ENCODE results near the gene FAM118B. TPM values are rescaled to one million over a fixed set of nuclear protein-coding genes. Genes with fewer than 3 reads are reported as not detected.

FAM118B gene
- total RNA-seq, result 25.8 and 38.0 TPM in 2 replicates

DNA sequence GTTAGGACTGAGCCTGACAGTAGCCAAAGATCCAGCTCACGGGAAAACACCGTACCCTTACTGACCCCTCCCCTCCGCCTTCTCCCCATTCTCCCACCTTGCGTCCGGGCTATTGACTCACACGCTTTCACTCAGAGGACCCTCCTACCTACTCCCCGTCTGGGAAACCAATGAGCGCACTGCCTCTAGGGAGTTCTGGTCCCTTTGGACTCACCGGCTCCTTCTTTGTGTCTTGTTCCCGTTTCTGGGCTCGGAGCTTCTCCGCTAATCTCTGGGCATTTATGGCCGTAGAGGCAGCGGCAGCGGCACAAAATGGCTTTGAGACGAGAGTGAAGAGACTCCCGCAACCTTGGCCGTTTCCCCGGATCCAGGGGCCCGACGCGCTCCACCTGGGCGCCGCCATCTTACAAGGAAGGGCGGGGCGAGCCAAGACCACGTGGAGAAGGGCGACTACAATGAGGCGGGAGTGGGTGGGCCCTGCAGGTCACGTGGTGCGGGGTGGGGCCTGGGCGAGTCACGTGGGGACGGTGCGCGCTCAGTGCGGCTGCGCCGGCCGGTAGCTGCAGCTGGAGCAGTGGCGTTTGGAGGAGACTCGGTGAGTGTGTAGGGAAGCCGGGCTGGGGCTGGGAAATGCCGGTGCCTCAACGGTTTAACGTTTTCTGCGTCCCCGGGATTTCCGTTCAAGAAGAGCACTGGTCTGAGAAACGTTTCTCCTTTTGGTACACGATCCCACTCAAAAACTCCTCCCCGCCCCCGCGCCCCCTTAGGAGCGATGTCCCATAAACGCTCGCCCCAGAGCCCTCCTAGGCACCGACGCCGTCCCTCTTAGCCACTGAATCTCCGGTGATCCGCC is at the start of gene FAM118B, which contains the start of gene RPUSD4:
FAM118B (plus strand) TSS at position 547 of the 853 bp plus-strand sequence. CDS start 23,220 bp downstream, outside the sequence.
RPUSD4 (minus strand) TSS at position 415 of the 853 bp plus-strand sequence; CDS start at position 403, 12 bp downstream.
- peak; percentile 97 for DNase-seq (ENCODE audit: low read depth)
- no peak for TF ChIP-seq CTCF (IDR thresholded peaks at IDR 0.05; ENCODE audit: insufficient read depth, low read depth, low read length)
- H3K4me3 ChIP-seq (ENCODE audit: low read depth, low read length), result peak within 1 kb of the TSS; percentile 96

DNA sequence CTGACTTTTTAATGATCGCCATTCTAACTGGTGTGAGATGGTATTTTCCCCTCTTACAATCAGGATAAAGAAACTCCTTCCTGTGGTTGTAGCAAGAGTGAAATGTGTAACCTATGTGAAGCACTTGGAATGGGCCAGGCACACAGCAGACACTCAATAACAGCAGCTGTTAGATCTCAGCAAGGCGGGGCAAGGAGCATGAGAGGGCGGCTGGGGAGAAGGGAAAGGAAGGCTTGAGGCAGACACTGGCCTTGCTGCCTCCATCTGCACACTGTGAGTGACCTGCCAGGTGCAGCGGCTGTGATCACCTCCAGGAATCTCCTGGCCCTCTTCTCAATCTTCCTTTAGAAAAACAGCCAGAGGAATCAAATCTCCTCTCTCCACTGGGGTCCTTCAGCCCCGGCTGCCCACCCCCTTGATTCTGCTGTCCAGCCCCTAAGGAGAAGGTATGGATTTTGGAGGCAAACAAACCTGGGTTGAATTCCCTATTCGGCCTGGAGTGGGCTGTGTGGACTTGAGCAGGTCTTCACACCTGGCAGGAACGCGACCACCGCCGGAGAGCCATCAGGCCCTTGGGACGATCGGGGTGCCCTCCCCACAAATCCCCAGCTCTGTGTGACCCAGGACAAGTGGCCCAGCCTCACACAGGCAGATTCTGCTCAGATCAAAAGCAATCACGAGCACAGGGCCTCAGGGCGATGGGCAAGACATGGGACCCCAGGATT is 49.1 kb upstream of the FAM118B start:
- no peak for TF ChIP-seq CTCF (IDR thresholded peaks at IDR 0.05; ENCODE audit: insufficient read depth, low read depth, low read length)
- no peak overlapping the region for H3K4me3 ChIP-seq (ENCODE audit: low read depth, low read length)
- DNase-seq (ENCODE audit: low read depth), result no peak

- no peak overlapping the region for H3K4me3 ChIP-seq (ENCODE audit: low read depth, low read length)
- DNase-seq (ENCODE audit: low read depth), result peak; percentile 70
- no peak for TF ChIP-seq CTCF (IDR thresholded peaks at IDR 0.05; ENCODE audit: insufficient read depth, low read depth, low read length)
These were observed 48.4 kb upstream of the FAM118B start for GRCh38 chr11:126163074-126163700.

GRCh38 chr11:126163779-126164178 is 47.8 kb upstream of the FAM118B start:
- DNase-seq (ENCODE audit: low read depth), result no peak
- TF ChIP-seq CTCF (IDR thresholded peaks at IDR 0.05; ENCODE audit: insufficient read depth, low read depth, low read length), result no peak
- H3K4me3 ChIP-seq (ENCODE audit: low read depth, low read length), result no peak overlapping the region

GRCh38 chr11:126164781-126165180 is 46.8 kb upstream of the FAM118B start:
- H3K4me3 ChIP-seq (ENCODE audit: low read depth, low read length), result no peak overlapping the region
- no peak for TF ChIP-seq CTCF (IDR thresholded peaks at IDR 0.05; ENCODE audit: insufficient read depth, low read depth, low read length)
- no peak for DNase-seq (ENCODE audit: low read depth)

DNA sequence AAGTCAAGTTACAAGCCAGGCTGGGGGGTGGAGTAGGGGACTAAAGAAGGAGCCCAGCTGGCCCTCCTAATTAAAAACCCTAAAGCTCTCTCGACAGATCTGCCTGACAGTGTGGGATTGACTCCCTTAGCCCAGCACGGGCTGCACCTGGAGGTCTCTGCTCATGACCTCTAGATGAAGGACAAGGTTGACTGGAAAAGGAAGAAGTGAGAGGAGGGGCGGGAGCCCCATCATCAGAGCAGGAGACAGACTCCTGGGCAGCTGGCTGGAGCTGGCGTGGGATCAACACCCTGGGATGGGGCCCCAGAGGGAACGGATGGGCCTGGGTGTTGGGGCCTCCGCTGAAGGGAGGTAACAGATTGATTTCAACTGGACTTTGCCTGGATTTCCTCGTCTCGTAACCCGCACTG is 46.3 kb upstream of the FAM118B start:
- no peak overlapping the region for H3K4me3 ChIP-seq (ENCODE audit: low read depth, low read length)
- no peak for TF ChIP-seq CTCF (IDR thresholded peaks at IDR 0.05; ENCODE audit: insufficient read depth, low read depth, low read length)
- no peak for DNase-seq (ENCODE audit: low read depth)

All from fibroblast of villous mesenchyme (primary cell).